Natural killer cell (primary cell): ENCODE data around the gene SERTAD2. TPM values are rescaled to one million over a fixed set of nuclear protein-coding genes. Genes with fewer than 3 reads are reported as not detected.

Experiments used
- ATAC-seq, 3 donors: fragments of 150-1000 bp in 2 of 3; fragments of 200-7000 bp in 1 of 3; cut with Tn5 transposase; 1 replicate in 1 of 3; 2 replicates in 2 of 3; pipeline ENCODE4 v1.10.0; 2021; ENCODE audit warnings: mild to moderate bottlenecking in 2 of 3, moderate library complexity in 2 of 3
- DNase-seq, 2 donors: peaks; one replicate each; pipeline versions ENCODE4 v3.0.0 to v3.0.0-alpha.2; 2013 to 2021; ENCODE audit warnings: mixed read lengths in 1 of 2
- H3K27ac ChIP-seq: one replicate; pipeline ENCODE4 v1.5.1; 2013; ENCODE audit warnings: mild to moderate bottlenecking, low read length
- H3K27me3 ChIP-seq: one replicate; pipeline ENCODE4 v1.6.1; 2013; ENCODE audit warnings: low read length; ENCODE audit not compliant: control insufficient read depth, insufficient read depth
- H3K36me3 ChIP-seq: one replicate; pipeline ENCODE4 v1.6.1; 2013; ENCODE audit warnings: low read length; ENCODE audit not compliant: control insufficient read depth, insufficient read depth
- H3K4me1 ChIP-seq: one replicate; pipeline ENCODE4 v1.6.1; 2013; ENCODE audit warnings: low read length; ENCODE audit not compliant: control insufficient read depth, insufficient read depth
- H3K4me3 ChIP-seq: one replicate; pipeline ENCODE4 v1.5.1; 2013; ENCODE audit warnings: low read length
- H3K9me3 ChIP-seq: one replicate; pipeline ENCODE4 v1.6.1; 2013; ENCODE audit warnings: low read length; ENCODE audit not compliant: control insufficient read depth, insufficient read depth
- H3K27ac Mint-ChIP-seq, 2 donors: one replicate each; pipeline ENCODE4 v1.8.0; 2022; ENCODE audit warnings: mild to moderate bottlenecking in 2 of 2, mixed read lengths in 2 of 2, moderate library complexity in 1 of 2
- H3K27me3 Mint-ChIP-seq, 2 donors: one replicate each; pipeline ENCODE4 v1.8.0; 2022; ENCODE audit warnings: low read depth in 2 of 2, mixed read lengths in 2 of 2
- H3K36me3 Mint-ChIP-seq: one replicate; pipeline ENCODE4 v1.8.0; 2022; ENCODE audit warnings: mixed read lengths
- H3K4me1 Mint-ChIP-seq, 2 donors: one replicate each; pipeline ENCODE4 v1.8.0; 2022; ENCODE audit warnings: mixed read lengths in 2 of 2
- H3K4me3 Mint-ChIP-seq: one replicate; pipeline ENCODE4 v1.8.0; 2022; ENCODE audit warnings: mild to moderate bottlenecking, moderate library complexity, mixed read lengths
- H3K9me3 Mint-ChIP-seq, 2 donors: one replicate each; pipeline ENCODE4 v1.8.0; 2022; ENCODE audit warnings: mixed read lengths in 2 of 2
- CTCF ChIP-seq: fragments of 200-600 bp; IDR thresholded peaks from one replicate; pipeline ENCODE4 v1.8.0; 2022; ENCODE audit warnings: antibody characterized with exemption
- WGBS: methylation state at CpG from one replicate; pipeline ENCODE4 v1.1.7; 2013; ENCODE audit warnings: missing lambda C conversion rate; ENCODE audit not compliant: insufficient coverage; 5-methylcytosine and 5-hydroxymethylcytosine counted together
- intact Hi-C: fragments of 100-400 bp; cut with micrococcal nuclease; formaldehyde crosslinking; loops from one replicate; pipeline ENCODE4 v1.14.2; 2022
- total RNA-seq, 4 donors: library from RNA; stranded (reverse); fragments of 120-200 nt in 1 of 4; gene quantifications; one replicate each; pipeline versions ENCODE4 v1.2.3 to v1.2.4, GENCODE V29; 2013 to 2022

Gene SERTAD2
- total RNA-seq, 3 donors from 2014 or later (not counting 1 experiment from before 2014, with no cell fraction given): 45.6 to 71.2 (median 55.8) TPM

- H3K27ac ChIP-seq: no peak overlapping the region
- H3K36me3 ChIP-seq: peaks cover 28% of the 10 kb centered on the region
- no peaks in the 10 kb centered on the region for H3K9me3 Mint-ChIP-seq
- DNase-seq (no peak), ATAC-seq (no peak)
- H3K4me1 ChIP-seq: no peaks in the 10 kb centered on the region
- TF ChIP-seq CTCF: no peak
- no peaks in the 10 kb centered on the region for H3K4me1 Mint-ChIP-seq
- H3K27ac Mint-ChIP-seq: no peak overlapping the region
- H3K9me3 ChIP-seq: no peaks in the 10 kb centered on the region
- 78% methylated on average over 3 of the region's 4 CpGs for WGBS
- H3K36me3 Mint-ChIP-seq: peaks cover 11% of the 10 kb centered on the region
- H3K27me3 Mint-ChIP-seq: peaks cover 0 to 3% of the 10 kb centered on the region in 2 donors
- H3K4me3 Mint-ChIP-seq: no peak overlapping the region
- no peak overlapping the region for H3K4me3 ChIP-seq
- no peaks in the 10 kb centered on the region for H3K27me3 ChIP-seq
- intact Hi-C loops: no loop called here
These were observed 58.1 kb downstream of the SERTAD2 start for GRCh38 chr2:64595397-64596176.

- H3K4me1 ChIP-seq: no peaks in the 10 kb centered on the region
- H3K27me3 ChIP-seq: no peaks in the 10 kb centered on the region
- Mint-ChIP-seq H3K9me3 (no peaks in the 10 kb centered on the region), H3K4me3 (no peak overlapping the region), H3K27me3 (peaks cover 0 to 3% of the 10 kb centered on the region in 2 donors), H3K4me1 (no peaks in the 10 kb centered on the region), H3K36me3 (peaks cover 11% of the 10 kb centered on the region), H3K27ac (peak overlapping the region in 1 of 2 donors; percentile 56)
- intact Hi-C loops: no loop called here
- H3K36me3 ChIP-seq: peaks cover 38% of the 10 kb centered on the region
- H3K4me3 ChIP-seq: no peak overlapping the region
- no peak for ATAC-seq
- H3K27ac ChIP-seq: no peak overlapping the region
- no peaks in the 10 kb centered on the region for H3K9me3 ChIP-seq
- DNase-seq: no peak
- 96% methylated on average over 4 of the region's 7 CpGs for WGBS
- no peak for TF ChIP-seq CTCF
These were observed 59.3 kb downstream of the SERTAD2 start for GRCh38 chr2:64594226-64594989.

GRCh38 chr2:64593035-64593655 is 60.6 kb downstream of the SERTAD2 start:
- Mint-ChIP-seq H3K9me3 (no peaks in the 10 kb centered on the region), H3K27ac (no peak overlapping the region), H3K36me3 (peaks cover 19% of the 10 kb centered on the region), H3K4me1 (no peaks in the 10 kb centered on the region), H3K4me3 (no peak overlapping the region), H3K27me3 (no peaks in the 10 kb centered on the region)
- Histone ChIP-seq H3K27me3 (no peaks in the 10 kb centered on the region), H3K4me1 (no peaks in the 10 kb centered on the region), H3K36me3 (peaks cover 47% of the 10 kb centered on the region), H3K27ac (no peak overlapping the region), H3K4me3 (no peak overlapping the region), H3K9me3 (no peaks in the 10 kb centered on the region)
- 95% methylated on average over 2 of the region's 4 CpGs for WGBS
- DNase-seq (no peak), ATAC-seq (no peak)
- intact Hi-C loops: no loop called here
- no peak for TF ChIP-seq CTCF
